ENCODE data around the gene SGIP1.

The SGIP1 gene, protein sequence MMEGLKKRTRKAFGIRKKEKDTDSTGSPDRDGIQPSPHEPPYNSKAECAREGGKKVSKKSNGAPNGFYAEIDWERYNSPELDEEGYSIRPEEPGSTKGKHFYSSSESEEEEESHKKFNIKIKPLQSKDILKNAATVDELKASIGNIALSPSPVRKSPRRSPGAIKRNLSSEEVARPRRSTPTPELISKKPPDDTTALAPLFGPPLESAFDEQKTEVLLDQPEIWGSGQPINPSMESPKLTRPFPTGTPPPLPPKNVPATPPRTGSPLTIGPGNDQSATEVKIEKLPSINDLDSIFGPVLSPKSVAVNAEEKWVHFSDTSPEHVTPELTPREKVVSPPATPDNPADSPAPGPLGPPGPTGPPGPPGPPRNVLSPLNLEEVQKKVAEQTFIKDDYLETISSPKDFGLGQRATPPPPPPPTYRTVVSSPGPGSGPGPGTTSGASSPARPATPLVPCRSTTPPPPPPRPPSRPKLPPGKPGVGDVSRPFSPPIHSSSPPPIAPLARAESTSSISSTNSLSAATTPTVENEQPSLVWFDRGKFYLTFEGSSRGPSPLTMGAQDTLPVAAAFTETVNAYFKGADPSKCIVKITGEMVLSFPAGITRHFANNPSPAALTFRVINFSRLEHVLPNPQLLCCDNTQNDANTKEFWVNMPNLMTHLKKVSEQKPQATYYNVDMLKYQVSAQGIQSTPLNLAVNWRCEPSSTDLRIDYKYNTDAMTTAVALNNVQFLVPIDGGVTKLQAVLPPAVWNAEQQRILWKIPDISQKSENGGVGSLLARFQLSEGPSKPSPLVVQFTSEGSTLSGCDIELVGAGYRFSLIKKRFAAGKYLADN

DNA sequence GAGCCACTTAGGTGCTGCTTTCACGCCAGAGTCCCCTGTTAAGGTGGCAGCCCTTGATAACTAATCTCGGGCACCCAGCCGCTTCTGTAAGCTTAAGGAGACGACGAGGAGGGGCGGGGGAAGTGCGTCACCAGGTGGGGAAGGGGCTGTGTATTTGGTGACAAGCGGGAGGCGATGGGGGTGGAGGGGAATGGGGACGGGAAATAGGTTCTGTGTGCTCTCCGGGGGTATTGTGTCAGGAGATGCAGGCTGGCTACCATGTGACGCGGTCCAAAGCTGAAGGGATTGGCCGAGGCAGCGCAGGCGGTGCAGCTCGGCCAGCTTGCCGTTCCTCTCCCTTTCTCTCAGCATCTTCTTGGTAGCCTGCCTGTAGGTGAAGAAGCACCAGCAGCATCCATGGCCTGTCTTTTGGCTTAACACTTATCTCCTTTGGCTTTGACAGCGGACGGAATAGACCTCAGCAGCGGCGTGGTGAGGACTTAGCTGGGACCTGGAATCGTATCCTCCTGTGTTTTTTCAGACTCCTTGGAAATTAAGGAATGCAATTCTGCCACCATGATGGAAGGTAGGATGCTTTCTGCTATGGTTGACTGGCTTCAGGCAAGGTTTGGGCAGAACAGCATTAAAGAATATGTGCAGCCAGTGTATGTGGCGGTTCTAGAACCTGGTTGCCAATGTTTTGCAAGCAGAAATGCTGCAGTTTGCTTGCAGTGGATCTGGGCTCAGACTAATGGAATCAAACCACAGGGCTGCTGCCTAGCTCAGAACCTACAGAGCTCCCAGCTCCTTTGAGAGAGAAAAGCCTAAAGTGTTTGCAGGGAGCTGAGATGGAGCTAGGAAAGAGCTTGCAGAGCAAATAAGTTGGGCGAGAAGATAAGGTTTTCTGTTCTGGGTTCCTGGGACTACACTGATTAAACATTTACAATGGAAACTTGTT is at the start of gene SGIP1:
TSS of gene SGIP1 (plus strand) at position 350 of the 937 bp plus-strand sequence. CDS start at position 556, 206 bp downstream.
- DNase-seq, result no peak

DNA sequence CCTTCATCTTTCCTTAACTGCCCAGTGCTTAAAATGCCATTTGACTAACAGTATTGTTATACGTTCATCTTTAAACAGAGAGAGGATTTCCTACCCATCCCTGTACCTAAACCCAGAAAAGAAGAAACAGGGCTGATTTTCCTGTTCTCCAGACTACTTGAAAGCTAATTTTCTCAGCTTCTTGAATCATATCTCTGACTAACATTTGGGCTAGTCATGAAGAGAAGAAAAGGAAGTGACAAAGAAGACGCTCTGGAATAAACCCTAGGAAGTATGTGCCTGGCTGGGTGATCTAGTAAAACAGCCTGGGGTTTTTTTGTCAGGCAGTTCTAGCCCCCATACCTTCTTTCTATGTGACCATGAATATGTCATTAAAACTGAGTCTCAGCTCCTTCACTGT is 44.8 kb upstream of the SGIP1 start:
- DNase-seq, result peak; percentile 50

DNA sequence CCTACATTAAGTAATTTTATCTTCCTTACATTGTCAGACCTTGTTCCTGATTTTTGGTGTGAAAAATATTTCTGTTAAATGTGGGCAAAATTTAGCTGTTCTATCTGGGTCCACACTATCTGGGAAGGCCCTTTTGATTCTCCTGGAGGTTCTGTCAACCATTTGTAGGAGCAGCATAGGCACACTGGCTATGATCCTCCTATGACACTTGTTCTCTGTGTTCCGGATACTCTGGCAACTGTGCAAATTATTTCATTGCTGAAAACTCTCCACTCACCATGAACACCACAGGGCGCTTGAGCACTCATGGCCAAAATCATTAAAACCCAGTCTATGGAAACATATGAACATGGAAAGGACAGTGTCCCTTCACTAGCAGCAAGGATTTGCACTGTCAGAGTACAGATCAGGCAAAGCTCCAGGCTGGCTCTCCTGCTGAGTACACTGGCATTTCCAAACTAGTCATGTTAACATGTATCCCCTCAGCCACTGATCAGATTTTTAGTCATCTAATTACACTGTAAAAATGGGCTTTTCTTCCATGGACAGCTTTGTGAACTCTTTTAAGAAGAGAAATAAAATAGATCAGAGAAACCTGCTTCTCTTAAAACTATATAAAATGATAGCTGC is 43.9 kb upstream of the SGIP1 start:
- DNase-seq, result no peak

DNA sequence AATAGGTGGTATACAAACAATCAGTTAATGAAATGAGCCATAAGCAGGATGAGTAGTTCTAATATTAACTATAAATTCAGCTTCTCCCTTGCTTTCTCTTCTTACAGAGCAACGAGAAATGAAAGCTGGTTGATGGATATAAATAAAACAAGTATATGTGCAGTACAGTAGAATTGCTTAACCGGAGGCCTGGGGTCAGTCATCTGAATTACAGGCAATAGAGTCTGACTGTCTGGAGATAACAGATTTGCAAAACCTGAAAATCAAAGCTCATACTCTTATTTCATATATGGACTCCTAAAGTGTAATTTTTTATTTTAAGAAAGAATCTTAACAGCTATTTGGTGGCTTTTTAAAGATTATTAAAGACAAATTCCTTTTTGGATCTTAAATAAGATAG is 43.1 kb upstream of the SGIP1 start:
- DNase-seq, result no peak

DNA sequence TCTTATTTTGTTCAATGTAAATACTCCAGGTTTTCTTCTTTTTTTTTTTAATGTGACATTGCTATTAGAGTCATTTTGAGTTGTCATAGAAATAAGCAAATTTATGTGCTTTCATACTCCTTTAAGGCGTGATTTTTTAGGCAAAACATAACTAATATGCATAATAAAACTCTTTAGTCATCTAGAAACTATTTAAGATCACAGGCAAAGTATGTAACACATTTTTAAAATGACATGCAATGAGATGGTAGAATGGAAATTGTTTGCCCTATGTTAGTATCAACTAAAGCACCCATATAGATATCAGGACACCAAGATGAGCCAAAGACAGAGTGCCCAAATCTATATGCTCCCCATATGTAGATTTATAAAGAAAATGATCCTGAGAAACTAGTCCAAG is 41.5 kb upstream of the SGIP1 start:
- no peak for DNase-seq

DNA sequence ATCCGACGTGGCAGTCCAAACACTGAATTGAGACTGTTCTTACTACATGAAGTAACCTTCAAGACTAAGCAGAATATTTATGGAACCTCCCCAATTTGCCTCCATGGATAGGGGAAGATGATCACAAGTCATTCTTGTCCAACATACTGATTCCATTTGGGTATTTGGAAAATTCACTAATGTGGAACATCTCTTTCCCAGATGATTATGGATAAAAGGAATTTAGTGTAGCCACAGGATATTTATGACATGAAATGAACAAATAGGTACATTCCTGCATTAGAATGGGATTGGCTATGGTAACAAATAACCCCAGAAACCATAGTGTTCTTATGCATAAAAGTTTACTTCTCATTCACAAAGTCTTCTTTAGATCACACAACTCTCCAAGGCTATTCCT is 40.2 kb upstream of the SGIP1 start:
- no peak for DNase-seq

DNA sequence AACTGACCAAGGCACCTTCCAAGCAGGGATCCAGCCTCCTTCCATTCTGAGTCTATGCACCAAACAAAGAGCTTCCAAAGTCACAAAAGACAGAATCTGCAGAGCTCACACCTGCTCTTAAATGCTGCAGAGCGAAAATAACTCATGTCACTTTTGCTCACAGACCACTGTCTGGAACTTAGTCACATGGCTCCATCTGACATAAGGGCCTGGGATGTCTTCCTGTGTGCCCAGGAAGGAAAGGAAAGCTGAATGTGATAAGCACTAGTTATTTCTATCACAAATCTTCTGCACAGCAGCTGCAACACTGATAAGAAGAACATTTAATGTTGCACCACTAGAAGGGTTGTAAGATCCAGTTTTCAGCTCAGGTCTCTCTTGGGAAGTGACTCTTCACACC is 39.5 kb upstream of the SGIP1 start:
- no peak for DNase-seq

DNA sequence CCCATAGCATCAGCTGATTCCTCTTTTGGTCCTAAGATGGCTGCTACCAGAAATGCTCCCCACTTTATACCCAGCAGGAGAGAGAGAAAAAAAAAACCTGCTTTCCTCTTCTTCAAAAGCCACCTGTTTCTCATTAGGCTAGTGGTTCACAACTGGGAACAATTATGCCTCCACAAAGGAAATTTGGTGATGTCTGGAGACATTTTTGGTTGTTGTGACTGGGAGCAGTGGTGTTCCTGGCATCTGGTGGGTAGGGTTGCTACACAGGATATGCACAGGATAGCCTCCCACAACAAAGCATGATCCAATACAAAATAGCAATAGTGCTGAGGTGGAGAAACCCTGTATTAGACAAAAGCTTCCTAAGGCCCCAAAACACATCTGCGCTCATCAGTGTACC is 38.5 kb upstream of the SGIP1 start:
- DNase-seq, result no peak

DNA sequence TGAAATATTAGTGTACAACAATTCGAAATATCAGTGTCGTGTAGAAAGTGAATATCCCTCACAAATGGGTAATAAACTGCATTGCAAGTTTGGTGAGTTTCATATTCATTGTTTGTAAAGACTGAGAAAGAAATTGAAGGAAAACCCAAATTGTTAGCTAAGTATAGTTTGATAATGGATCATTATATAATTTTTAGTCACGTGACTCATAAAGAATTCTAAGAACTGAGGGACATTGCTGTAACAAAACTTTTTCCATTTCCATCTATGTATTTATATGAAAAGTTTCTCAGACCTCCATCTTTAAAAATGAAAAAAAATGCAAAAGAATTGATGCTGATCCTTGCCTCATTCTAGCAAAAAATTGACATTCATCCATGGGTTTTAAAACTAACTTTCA is 36.0 kb upstream of the SGIP1 start:
- DNase-seq, result no peak

DNA sequence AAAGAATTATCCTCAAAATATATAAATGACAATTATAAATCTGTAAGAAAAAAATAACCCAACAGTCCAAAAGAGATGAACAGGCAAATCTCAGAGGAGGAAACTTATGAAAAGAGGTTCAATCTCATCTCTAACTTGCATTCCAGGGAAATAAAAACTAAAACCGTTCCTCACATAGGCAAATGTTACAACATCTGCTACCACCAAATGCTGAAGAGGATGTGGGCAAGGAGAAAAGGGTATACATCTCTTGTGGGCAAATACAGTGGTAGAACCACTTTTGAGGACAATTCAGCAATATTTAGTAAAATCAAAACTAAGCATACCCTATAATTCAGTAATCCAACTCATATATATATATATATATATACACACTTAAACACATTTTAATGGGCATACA is 33.7 kb upstream of the SGIP1 start:
- DNase-seq, result no peak

DNA sequence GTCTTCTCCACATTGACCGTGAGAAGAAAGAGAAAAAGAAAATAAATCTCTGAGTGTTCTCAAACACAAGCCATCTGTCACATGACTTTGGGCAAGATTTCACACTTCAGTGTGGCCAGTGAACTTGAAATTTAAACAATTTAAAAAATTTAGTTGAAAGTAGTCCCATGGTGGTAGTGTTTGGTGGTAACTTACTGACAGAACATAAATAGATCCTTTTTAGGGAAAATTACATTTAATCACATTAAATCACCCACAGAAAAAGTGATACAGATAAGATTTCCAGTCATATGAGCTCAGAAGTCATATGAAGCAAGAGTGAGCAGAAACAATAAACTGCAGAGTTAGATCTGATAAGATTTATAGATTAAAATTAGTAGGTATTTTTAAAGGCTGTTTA is 31.9 kb upstream of the SGIP1 start:
- DNase-seq, result no peak

DNA sequence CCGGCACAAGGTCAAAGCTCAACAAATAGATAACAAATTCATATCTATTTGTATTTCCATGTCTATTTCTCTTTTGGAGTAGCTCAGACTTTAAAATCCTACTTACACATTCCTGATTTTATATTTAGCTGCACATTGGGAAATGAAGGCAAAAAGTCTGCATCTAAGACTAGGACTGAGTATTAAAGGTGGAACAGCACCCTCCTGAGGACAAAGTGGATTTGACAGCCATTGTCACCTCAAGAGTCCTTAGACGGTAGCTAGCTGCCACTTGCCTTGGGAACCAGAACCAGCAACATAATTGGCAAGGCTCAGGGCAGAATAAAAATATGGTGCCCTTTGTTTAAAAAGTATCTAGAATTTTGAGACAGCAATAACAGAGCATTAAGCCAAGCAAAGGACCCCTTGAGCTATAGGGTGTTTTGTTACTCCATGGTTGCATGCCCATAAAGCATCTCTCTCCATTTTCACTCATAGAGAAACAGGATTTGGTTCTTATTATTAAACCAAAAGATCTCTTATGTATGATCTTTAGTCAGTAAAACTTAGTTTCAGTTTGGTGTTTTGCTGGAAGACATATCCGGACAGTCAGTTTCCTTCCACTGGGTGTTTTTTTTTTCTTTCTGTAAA is 30.0 kb upstream of the SGIP1 start:
- peak; percentile 68 for DNase-seq

DNA sequence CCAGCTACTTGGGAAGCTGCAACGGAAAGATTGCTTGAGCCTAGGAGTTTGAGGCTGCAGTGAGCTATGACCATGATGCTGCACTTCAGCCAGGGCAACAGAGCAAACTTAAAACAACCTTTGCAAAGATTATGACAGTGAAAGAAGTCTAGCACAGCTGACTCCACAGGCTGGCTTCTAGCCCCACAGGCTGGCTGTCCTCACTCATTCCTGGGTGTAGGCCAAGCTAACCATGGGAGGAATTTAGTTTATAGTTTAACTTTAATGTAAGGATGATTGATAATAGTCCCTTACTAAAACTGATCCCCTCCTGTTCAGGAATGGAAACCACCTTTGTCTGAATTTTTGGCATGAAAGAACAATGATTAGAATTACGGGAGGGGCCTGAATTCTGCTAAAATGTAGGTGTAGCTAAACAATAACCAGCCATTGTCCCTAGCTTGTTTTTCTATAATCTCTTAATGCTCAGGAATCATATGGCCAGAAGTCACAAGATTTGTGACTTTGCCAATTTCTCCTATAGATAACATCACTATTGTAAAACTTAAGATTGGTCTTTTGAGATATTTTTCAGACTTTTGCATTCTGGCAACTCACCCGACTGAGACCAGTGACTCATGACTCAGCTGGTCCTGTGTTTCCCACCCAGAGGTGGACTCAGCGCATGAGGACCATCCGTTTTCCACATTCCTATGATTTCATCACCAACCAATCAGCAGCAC is 28.1 kb upstream of the SGIP1 start:
- no peak for DNase-seq

DNA sequence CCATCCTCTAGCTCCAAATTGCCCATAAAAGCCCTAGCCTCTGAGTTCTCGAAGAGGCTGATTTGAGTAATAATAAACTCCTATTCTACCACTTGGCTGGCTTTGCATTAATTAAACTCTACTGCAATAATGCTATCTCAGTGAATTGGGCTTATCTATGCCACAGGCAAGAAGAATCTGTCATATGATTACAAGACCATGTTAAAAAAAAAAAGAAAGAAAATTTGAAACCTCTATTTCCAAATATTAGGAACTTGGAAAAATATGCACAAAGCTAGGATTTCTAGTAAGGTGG is 27.6 kb upstream of the SGIP1 start:
- no peak for DNase-seq

DNA sequence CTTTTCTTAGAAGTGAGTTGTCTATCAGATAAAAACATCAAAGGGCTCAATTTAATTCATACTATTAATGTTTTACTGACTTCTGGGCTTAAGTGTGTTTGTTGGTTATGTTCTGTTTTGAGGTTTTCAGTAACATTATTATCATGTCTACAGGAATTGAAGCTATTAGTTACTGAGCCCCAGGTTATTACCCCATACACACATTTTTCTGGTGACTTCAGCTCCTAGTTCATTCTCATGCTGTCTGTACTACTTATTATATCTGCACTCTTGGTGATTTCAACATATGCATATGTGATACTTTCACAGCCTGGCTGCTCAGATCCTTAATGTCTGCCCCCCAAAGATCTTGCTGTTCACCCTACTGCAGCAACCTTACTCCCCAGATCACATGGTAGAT is 27.0 kb upstream of the SGIP1 start:
- DNase-seq, result no peak

DNA sequence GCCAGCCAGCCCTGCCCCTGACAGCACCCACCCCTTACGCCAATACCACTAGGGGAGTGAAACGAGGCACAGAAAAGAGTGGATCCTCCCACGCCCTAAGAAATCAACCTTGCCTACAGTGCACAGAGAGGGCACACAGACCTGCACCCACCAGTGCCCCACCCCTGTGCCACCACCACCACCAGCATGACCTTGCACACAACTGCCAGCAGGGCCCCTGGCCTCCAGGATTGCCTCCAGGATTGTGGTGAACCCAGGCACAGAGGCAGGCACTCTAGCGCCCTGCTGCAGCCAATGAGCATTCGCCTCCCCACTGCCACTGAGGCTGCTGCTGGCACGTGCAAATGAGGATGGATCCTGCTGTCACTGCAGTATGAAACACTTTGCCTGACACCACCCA is 23.5 kb upstream of the SGIP1 start:
- DNase-seq, result no peak

DNA sequence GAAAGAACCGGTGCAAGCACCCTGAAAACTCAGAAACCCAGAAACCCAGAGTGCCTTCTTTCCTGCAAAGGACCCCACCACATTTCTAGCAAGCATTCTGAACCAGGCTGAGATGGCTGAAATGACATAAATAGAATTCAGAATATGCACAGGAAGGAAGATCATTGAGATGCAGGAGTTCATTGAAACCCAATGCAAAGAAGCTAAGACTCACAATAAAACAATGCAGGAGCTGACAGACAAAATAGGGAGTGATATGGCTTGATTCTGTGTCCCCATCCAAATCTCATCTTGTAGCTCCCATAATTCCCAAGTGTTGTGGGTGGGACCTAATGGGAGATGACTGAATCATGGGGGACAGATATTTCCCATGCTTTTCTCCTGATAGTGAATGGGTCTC is 22.8 kb upstream of the SGIP1 start:
- DNase-seq, result no peak

DNA sequence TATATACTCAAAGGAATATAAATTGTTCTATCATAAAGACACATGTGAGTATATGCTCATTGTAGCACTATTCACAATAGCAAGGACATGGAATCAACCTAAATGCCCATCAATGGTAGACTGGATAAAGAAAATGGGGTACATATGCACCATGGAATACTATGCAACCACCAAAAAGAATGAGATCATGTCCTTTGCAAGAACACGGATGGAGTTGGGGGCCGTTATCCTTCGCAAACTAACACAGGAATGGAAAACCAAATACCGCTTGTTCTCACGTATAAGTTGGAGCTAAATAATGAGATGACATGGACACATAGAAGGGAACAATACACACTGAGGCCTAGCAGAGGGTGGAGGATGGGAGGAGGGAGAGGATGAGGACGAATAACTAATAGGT is 16.0 kb upstream of the SGIP1 start:
- no peak for DNase-seq

DNA sequence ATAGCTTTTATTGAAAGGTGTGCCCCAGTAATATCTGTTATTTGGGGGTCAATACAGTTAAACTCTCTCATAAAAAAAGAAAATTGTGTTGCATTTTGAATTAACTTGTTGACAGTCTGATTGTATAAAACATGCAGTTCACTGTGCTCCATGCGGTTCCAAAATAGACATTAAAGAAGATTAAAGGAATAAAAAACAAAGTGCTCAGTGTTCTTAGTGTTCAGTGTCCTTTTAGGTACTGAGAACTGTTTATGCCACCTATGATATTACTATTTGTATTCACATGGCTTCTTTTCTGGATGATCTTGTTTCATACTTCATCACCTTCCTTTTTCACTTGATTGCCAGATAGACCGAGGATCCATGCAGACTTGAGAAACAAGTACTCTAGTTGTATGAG is 15.3 kb upstream of the SGIP1 start:
- no peak for DNase-seq

DNA sequence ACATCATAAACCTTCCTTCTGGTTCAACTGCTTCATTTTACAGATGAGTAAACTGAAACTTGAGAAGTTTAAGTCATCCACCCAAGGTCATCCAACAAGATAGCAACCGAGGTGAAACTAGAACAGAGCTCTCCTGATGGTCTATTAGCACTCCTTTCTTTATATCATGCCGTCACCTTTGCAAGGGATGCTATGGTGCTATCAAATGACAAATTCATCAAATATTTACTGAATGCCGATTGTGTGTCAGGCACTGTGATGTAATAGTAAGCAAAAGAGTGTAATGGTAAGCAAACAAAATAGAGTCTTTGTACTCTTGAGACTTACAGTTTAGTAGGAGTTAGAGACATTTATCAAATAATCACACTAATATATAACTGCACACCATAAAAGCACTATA is 14.0 kb upstream of the SGIP1 start:
- no peak for DNase-seq

DNA sequence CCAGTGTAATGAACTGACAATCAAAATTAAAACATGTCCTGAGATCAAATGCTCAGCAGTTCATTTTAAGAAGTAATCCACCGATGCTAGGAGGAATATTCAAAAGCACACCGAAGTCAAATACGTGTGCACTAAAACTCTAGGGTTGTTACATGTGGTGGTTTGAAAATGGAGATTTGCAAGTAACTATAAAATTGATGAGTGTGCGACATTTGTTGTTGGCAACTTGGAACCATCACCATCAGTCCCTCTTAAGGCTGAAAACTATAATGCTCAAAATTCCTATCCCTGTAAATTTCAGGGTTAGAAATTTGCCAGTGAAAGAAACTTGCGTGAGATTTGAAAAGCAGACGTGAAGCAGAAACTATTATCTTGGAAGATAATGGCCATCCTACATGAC is 13.3 kb upstream of the SGIP1 start:
- no peak for DNase-seq

Measured in suppressor macrophage treated with lipopolysaccharide for 4 hours (primary cell).